GM12878 (cell line): Measurements from ENCODE around the gene NT5C1A. TPM values are rescaled to one million over a fixed set of nuclear protein-coding genes. Genes with fewer than 3 reads are reported as not detected.

ENCODE experiments used
- SREBF2 ChIP-seq: IDR thresholded peaks from 2 replicates; pipeline ENCODE4 v1.6.1; 2012; ENCODE audit warnings: mild to moderate bottlenecking, low read length
- polyA plus RNA-seq, 11 experiments: library from polyadenylated mRNA; depleted of rRNA in 4 of 11; unstranded in 6 of 11; stranded (reverse) in 5 of 11; fragments of >200 nt; fragmentation: Nextera tagmentation in 4 of 11; fragmentation: Illumina TruSeq in 1 of 11; extraction: Ambion mirVana in 4 of 11; extraction: Trizol in 1 of 11; gene quantifications; 1 replicate in 1 of 11; 2 replicates in 10 of 11; pipeline versions ENCODE4 v1.2.1 to v1.2.3, GENCODE V29; 2011 to 2016; ENCODE audit warnings: inconsistent platforms in 2 of 11, missing spikeins in 2 of 11, low read depth in 1 of 11
- total RNA-seq, 4 experiments: library from RNA; depleted of rRNA in 3 of 4; stranded (reverse); fragments of >200 nt in 3 of 4; fragmentation: Illumina TruSeq in 1 of 4; extraction: Trizol in 1 of 4; gene quantifications; 2 replicates each; pipeline versions ENCODE4 v1.2.1 to v1.2.3, GENCODE V29; 2013 to 2021
- TF ChIP-seq, protein P1 (sequence below): fragments of 150-350 bp; IDR thresholded peaks from 2 replicates; pipeline ENCODE4 v1.6.1; 2016; ENCODE audit warnings: low read depth, low read length
- TF ChIP-seq, protein P2 (sequence below): IDR thresholded peaks from 2 replicates; pipeline ENCODE4 v1.6.1; 2012; ENCODE audit warnings: low read depth, low read length, improper control_type of control experiment
- TF ChIP-seq, protein P3 (sequence below): fragments of 450-650 bp; formaldehyde crosslinking; IDR thresholded peaks from 2 replicates; pipeline ENCODE4 v1.5.0; 2022; ENCODE audit warnings: mild to moderate bottlenecking, missing genetic modification characterization

The NT5C1A gene
- total and polyA plus RNA-seq, 10 of the 15 experiments (the other 5 are each of a cell fraction or from before 2014, with no cell fraction given): 0.05 to 0.77 (median 0.22) TPM; not detected in 1

DNA sequence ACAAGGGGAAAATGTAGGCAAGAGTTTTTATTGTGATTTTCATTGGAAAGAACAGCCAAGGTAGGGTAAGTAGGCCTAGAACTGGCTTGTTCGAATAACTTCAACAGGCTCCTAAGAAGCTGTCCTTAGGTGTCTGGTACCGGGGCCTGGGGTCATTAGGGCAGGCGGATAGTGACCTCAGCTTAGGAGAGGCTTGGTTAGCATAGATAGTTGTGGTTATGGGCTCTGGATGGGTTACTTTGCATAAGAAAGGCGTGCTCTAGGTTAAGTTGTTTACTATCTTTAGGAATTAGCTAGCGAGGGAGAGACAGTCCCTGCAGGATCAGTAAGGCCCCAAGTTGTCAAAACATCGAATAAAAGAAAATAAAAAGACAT lies 40.0 kb upstream of the NT5C1A start (continued):
- TF ChIP-seq, protein P1, sequence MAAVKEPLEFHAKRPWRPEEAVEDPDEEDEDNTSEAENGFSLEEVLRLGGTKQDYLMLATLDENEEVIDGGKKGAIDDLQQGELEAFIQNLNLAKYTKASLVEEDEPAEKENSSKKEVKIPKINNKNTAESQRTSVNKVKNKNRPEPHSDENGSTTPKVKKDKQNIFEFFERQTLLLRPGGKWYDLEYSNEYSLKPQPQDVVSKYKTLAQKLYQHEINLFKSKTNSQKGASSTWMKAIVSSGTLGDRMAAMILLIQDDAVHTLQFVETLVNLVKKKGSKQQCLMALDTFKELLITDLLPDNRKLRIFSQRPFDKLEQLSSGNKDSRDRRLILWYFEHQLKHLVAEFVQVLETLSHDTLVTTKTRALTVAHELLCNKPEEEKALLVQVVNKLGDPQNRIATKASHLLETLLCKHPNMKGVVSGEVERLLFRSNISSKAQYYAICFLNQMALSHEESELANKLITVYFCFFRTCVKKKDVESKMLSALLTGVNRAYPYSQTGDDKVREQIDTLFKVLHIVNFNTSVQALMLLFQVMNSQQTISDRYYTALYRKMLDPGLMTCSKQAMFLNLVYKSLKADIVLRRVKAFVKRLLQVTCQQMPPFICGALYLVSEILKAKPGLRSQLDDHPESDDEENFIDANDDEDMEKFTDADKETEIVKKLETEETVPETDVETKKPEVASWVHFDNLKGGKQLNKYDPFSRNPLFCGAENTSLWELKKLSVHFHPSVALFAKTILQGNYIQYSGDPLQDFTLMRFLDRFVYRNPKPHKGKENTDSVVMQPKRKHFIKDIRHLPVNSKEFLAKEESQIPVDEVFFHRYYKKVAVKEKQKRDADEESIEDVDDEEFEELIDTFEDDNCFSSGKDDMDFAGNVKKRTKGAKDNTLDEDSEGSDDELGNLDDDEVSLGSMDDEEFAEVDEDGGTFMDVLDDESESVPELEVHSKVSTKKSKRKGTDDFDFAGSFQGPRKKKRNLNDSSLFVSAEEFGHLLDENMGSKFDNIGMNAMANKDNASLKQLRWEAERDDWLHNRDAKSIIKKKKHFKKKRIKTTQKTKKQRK: no peak
- TF ChIP-seq SREBF2: no peak
- TF ChIP-seq, protein P2, sequence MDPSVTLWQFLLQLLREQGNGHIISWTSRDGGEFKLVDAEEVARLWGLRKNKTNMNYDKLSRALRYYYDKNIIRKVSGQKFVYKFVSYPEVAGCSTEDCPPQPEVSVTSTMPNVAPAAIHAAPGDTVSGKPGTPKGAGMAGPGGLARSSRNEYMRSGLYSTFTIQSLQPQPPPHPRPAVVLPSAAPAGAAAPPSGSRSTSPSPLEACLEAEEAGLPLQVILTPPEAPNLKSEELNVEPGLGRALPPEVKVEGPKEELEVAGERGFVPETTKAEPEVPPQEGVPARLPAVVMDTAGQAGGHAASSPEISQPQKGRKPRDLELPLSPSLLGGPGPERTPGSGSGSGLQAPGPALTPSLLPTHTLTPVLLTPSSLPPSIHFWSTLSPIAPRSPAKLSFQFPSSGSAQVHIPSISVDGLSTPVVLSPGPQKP: no peak
- TF ChIP-seq, protein P3, sequence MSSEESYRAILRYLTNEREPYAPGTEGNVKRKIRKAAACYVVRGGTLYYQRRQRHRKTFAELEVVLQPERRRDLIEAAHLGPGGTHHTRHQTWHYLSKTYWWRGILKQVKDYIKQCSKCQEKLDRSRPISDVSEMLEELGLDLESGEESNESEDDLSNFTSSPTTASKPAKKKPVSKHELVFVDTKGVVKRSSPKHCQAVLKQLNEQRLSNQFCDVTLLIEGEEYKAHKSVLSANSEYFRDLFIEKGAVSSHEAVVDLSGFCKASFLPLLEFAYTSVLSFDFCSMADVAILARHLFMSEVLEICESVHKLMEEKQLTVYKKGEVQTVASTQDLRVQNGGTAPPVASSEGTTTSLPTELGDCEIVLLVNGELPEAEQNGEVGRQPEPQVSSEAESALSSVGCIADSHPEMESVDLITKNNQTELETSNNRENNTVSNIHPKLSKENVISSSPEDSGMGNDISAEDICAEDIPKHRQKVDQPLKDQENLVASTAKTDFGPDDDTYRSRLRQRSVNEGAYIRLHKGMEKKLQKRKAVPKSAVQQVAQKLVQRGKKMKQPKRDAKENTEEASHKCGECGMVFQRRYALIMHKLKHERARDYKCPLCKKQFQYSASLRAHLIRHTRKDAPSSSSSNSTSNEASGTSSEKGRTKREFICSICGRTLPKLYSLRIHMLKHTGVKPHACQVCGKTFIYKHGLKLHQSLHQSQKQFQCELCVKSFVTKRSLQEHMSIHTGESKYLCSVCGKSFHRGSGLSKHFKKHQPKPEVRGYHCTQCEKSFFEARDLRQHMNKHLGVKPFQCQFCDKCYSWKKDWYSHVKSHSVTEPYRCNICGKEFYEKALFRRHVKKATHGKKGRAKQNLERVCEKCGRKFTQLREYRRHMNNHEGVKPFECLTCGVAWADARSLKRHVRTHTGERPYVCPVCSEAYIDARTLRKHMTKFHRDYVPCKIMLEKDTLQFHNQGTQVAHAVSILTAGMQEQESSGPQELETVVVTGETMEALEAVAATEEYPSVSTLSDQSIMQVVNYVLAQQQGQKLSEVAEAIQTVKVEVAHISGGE (CRISPR knock-in tag): no peak
